ENCODE data around the gene HSPB6.

Gene HSPB6

GRCh38 chr19:35713904-35714495 is 42.8 kb downstream of the HSPB6 start:
- DNase-seq, result no peak

DNA sequence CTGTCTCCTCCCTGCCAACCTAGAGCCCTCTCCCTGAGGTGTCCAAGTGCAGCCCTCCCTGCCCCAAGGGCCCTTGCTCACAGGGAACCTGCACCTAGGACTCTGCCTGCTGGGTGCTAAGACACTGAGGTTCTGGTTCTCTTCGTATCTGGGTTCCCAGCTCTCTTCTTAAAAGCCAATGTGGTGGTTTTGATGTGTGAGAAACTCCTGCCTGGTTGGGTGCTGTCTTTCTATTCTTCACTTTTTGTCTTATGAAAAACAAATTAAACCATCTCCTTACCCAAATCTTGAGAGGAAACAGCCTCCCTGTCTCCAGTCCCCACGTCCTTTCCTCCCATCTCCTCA is 43.4 kb downstream of the HSPB6 start:
- no peak for DNase-seq

GRCh38 chr19:35712567-35713505 is 44.0 kb downstream of the HSPB6 start:
- DNase-seq, result peak; percentile 50

DNA sequence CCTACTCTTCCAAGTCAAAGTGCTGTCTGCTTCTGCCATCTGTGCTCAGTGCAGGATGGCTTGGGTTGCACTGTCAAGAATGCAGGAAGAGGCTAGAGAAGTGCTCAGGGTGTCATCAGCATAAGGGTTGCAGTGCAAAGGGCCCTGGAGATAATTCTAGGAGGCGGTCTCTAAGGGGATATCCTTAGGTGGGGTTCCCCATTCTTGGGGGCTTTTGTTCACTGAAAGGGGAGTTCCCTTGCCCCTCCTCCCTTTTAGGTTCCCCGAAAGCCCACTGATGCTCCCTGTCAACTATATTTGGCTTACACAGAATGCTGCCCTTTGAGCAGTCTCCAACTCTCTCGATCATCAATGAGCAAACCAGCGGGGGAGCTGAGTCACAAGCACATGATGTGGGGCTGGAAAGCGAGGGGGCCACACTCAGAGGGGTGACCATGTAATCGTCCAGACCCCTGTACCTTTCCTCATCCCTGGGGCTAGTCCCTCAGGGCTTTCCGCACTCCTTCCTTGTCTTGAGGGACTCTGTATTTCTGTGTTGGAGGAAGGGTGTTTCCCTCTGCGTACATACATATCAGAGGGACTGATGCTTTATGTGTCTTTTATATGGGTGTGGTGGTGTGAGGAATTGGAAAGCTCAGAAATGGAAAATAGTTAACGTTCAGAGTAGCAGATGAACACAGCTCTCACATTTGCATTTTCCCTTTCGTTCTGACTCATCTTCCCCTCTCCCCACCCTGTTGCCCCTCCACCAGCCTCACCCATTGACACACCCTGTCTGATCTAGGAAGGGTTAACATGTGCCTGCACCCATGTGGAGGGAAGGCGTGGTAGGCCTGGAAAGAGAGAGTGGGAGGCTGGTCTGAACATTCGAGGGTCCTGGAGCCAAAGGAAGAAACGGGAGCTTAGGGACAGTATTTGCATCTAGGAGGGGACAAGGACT is 45.8 kb downstream of the HSPB6 start:
- peak; percentile 24 for DNase-seq

DNA sequence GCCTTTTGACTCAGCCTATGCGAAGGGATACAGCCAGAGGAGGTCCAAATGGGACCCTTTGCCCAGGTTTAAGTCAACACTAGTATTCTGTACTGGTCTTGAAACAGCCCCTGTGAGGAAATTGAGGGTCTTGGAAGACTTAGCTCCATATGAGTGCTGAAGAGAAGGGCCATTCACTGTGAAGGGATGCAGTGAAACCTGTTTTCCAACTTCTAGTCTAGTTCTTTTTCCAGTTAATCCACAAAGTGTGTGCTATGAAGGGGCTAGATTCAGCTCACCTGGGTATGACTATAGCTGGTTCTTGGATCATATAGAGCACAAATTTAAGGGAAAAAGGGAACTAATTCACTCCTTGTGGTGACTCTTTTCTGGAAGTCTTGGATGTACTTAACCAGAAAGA is 48.4 kb downstream of the HSPB6 start:
- DNase-seq, result no peak
